HEK293 (cell line): ENCODE results near the gene PPARG.
A peak's percentile ranks its signal among the peaks of the same experiment; 100 is the strongest.

Experiments used
- CTCF ChIA-PET: fragments of 350-600 bp; formaldehyde crosslinking; extraction: SDS; loops from one replicate; lab custom pipeline; 2021; ENCODE audit warnings: antibody characterized with exemption; lab: Yijun Ruan, JAX
- POLR2A ChIA-PET: fragments of 300-600 bp; formaldehyde crosslinking; extraction: SDS; loops from one replicate; lab custom pipeline; 2020; ENCODE audit warnings: antibody characterized with exemption, inconsistent platforms; lab: Yijun Ruan, JAX
- H3K27ac ChIP-seq: fragments of 200-500 bp; sonication (Bioruptor generic); 2 replicates; pipeline ENCODE4 v1.5.1; 2014; ENCODE audit warnings: low read depth, low read length, control low read depth, inconsistent platforms; ENCODE audit errors: extremely low read depth
- H3K36me3 ChIP-seq, 2 experiments: fragments of 200-500 bp in 1 of 2; sonication (Bioruptor generic) in 1 of 2; 1 replicate in 1 of 2; 2 replicates in 1 of 2; pipeline ENCODE4 v1.5.1; 2014 to 2017; ENCODE audit warnings: inconsistent platforms in 2 of 2, low read length in 2 of 2; ENCODE audit not compliant: control insufficient read depth in 2 of 2, insufficient read depth in 1 of 2
- H3K4me1 ChIP-seq: fragments of 200-500 bp; sonication (Bioruptor generic); 2 replicates; pipeline ENCODE4 v1.5.1; 2014; ENCODE audit warnings: mild to moderate bottlenecking, low read length, inconsistent platforms; ENCODE audit not compliant: control insufficient read depth, insufficient read depth
- H3K4me3 ChIP-seq: 2 replicates; pipeline ENCODE4 v1.5.1; 2011; ENCODE audit warnings: low read depth, mild to moderate bottlenecking, control low read depth, low read length, moderate library complexity
- H3K9me3 ChIP-seq: fragments of 200-500 bp; sonication (Bioruptor generic); 2 replicates; pipeline ENCODE4 v1.5.1; 2014; ENCODE audit warnings: low read depth, low read length, inconsistent platforms; ENCODE audit not compliant: control insufficient read depth, insufficient read depth
- EGR2 ChIP-seq: fragments of 450-650 bp; formaldehyde crosslinking; IDR thresholded peaks from 2 replicates; pipeline ENCODE4 v1.5.1; 2016; ENCODE audit warnings: low read depth, missing biosample characterization, missing genetic modification characterization
- INSM2 ChIP-seq: fragments of 450-650 bp; formaldehyde crosslinking; IDR thresholded peaks from 2 replicates; pipeline ENCODE4 v1.5.1; 2016; ENCODE audit warnings: missing biosample characterization, missing genetic modification characterization
- OVOL3 ChIP-seq: fragments of 450-650 bp; formaldehyde crosslinking; IDR thresholded peaks from 2 replicates; pipeline ENCODE4 v1.5.1; 2016; ENCODE audit warnings: missing biosample characterization, missing genetic modification characterization
- ZBTB1 ChIP-seq: fragments of 450-650 bp; formaldehyde crosslinking; IDR thresholded peaks from 2 replicates; pipeline ENCODE4 v1.5.1; 2016; ENCODE audit warnings: missing biosample characterization, missing genetic modification characterization
- ZBTB17 ChIP-seq: fragments of 450-650 bp; formaldehyde crosslinking; IDR thresholded peaks from 2 replicates; pipeline ENCODE4 v1.5.1; 2016; ENCODE audit warnings: missing biosample characterization, missing genetic modification characterization
- ZBTB8A ChIP-seq: fragments of 450-650 bp; formaldehyde crosslinking; IDR thresholded peaks from 2 replicates; pipeline ENCODE4 v1.5.1; 2016; ENCODE audit warnings: missing biosample characterization, missing genetic modification characterization
- ZFHX2 ChIP-seq: fragments of 450-650 bp; formaldehyde crosslinking; conservative IDR thresholded peaks from 2 replicates; pipeline ENCODE4 v1.5.1; 2016; ENCODE audit warnings: missing biosample characterization, missing genetic modification characterization
- ZNF10 ChIP-seq: fragments of 450-650 bp; formaldehyde crosslinking; IDR thresholded peaks from 2 replicates; pipeline ENCODE4 v1.5.1; 2017; ENCODE audit warnings: missing biosample characterization, missing genetic modification characterization
- ZNF112 ChIP-seq: fragments of 450-650 bp; formaldehyde crosslinking; IDR thresholded peaks from 2 replicates; pipeline ENCODE4 v1.5.0; 2017; ENCODE audit warnings: missing biosample characterization, missing genetic modification characterization
- ZNF148 ChIP-seq: fragments of 450-650 bp; formaldehyde crosslinking; IDR thresholded peaks from 2 replicates; pipeline ENCODE4 v1.5.0; 2017; ENCODE audit warnings: missing biosample characterization, missing genetic modification characterization, borderline replicate concordance
- ZNF169 ChIP-seq: fragments of 450-650 bp; formaldehyde crosslinking; IDR thresholded peaks from 2 replicates; pipeline ENCODE4 v1.5.1; 2016; ENCODE audit warnings: missing biosample characterization, missing genetic modification characterization
- ZNF19 ChIP-seq: fragments of 450-650 bp; formaldehyde crosslinking; IDR thresholded peaks from 2 replicates; pipeline ENCODE4; 2016; ENCODE audit warnings: missing biosample characterization, missing genetic modification characterization, low read depth
- ZNF2 ChIP-seq: fragments of 450-650 bp; formaldehyde crosslinking; IDR thresholded peaks from 2 replicates; pipeline ENCODE4 v1.5.1; 2016; ENCODE audit warnings: missing biosample characterization, missing genetic modification characterization
- ZNF324 ChIP-seq: fragments of 450-650 bp; formaldehyde crosslinking; IDR thresholded peaks from 2 replicates; pipeline ENCODE4 v1.5.1; 2016; ENCODE audit warnings: missing biosample characterization, missing genetic modification characterization
- ZNF501 ChIP-seq: fragments of 450-650 bp; formaldehyde crosslinking; IDR thresholded peaks from 2 replicates; pipeline ENCODE4 v1.5.1; 2016; ENCODE audit warnings: missing biosample characterization, missing genetic modification characterization
- ZNF513 ChIP-seq: fragments of 450-650 bp; IDR thresholded peaks from 2 replicates; pipeline ENCODE4 v1.5.1; 2018; ENCODE audit warnings: missing biosample characterization, missing genetic modification characterization
- ZNF621 ChIP-seq: fragments of 450-650 bp; formaldehyde crosslinking; IDR thresholded peaks from 2 replicates; pipeline ENCODE4 v1.5.1; 2017; ENCODE audit warnings: missing biosample characterization, missing genetic modification characterization
- ZNF629 ChIP-seq: fragments of 450-650 bp; formaldehyde crosslinking; IDR thresholded peaks from 2 replicates; pipeline ENCODE4 v1.5.1; 2017; ENCODE audit warnings: missing biosample characterization, missing genetic modification characterization
- ZNF639 ChIP-seq: fragments of 450-650 bp; formaldehyde crosslinking; IDR thresholded peaks from 2 replicates; pipeline ENCODE4 v1.5.1; 2016; ENCODE audit warnings: missing biosample characterization, missing genetic modification characterization
- ZNF776 ChIP-seq: fragments of 450-650 bp; formaldehyde crosslinking; IDR thresholded peaks from 2 replicates; pipeline ENCODE4 v1.5.0; 2017; ENCODE audit warnings: missing biosample characterization, missing genetic modification characterization, borderline replicate concordance
- TF ChIP-seq, protein P1 (sequence below): fragments of 450-650 bp; formaldehyde crosslinking; IDR thresholded peaks from 2 replicates; pipeline ENCODE4 v1.5.1; 2016; ENCODE audit warnings: missing biosample characterization, missing genetic modification characterization, low read depth
- TF ChIP-seq, protein P2 (sequence below): fragments of 450-650 bp; formaldehyde crosslinking; optimal IDR thresholded peaks from 2 replicates; pipeline ENCODE3; 2016; ENCODE audit warnings: missing biosample characterization, mild to moderate bottlenecking, missing genetic modification characterization
- TF ChIP-seq, protein P3 (sequence below): fragments of 450-650 bp; formaldehyde crosslinking; IDR thresholded peaks from 2 replicates; pipeline ENCODE4 v1.5.1; 2017; ENCODE audit warnings: missing biosample characterization, missing genetic modification characterization
- TF ChIP-seq, protein P4 (sequence below): fragments of 450-650 bp; formaldehyde crosslinking; IDR thresholded peaks from 2 replicates; pipeline ENCODE4 v1.5.1; 2017; ENCODE audit warnings: missing biosample characterization, missing genetic modification characterization

The PPARG gene

GRCh38 chr3:12381199-12381598 lies 92.3 kb downstream of the PPARG start:
- Histone ChIP-seq H3K9me3 (no peaks in the 10 kb centered on the region), H3K4me3 (no peak overlapping the region), H3K4me1 (no peaks in the 10 kb centered on the region), H3K36me3 (peaks cover 0 to 3% of the 10 kb centered on the region in 2 experiments; a peak in 2 of 3 replicates), H3K27ac (no peak overlapping the region)
- POLR2A ChIA-PET = no interaction called here
- TF ChIP-seq INSM2 (no peak), ZNF629 (tag by site-specific recombination) (no peak), ZNF501 (tag by site-specific recombination) (no peak), ZBTB17 (no peak), OVOL3 (tag by site-specific recombination) (no peak), ZFHX2 (no peak), ZBTB1 (tag by site-specific recombination) (no peak), ZNF169 (tag by site-specific recombination) (no peak), ZNF148 (no peak), ZNF10 (tag by site-specific recombination) (no peak), ZNF324 (no peak)
- TF ChIP-seq, protein P1, sequence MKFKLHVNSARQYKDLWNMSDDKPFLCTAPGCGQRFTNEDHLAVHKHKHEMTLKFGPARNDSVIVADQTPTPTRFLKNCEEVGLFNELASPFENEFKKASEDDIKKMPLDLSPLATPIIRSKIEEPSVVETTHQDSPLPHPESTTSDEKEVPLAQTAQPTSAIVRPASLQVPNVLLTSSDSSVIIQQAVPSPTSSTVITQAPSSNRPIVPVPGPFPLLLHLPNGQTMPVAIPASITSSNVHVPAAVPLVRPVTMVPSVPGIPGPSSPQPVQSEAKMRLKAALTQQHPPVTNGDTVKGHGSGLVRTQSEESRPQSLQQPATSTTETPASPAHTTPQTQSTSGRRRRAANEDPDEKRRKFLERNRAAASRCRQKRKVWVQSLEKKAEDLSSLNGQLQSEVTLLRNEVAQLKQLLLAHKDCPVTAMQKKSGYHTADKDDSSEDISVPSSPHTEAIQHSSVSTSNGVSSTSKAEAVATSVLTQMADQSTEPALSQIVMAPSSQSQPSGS (tag by site-specific recombination) = no peak
- TF ChIP-seq, protein P2, sequence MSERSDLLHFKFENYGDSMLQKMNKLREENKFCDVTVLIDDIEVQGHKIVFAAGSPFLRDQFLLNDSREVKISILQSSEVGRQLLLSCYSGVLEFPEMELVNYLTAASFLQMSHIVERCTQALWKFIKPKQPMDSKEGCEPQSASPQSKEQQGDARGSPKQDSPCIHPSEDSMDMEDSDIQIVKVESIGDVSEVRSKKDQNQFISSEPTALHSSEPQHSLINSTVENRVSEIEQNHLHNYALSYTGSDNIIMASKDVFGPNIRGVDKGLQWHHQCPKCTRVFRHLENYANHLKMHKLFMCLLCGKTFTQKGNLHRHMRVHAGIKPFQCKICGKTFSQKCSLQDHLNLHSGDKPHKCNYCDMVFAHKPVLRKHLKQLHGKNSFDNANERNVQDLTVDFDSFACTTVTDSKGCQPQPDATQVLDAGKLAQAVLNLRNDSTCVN (tag by site-specific recombination) = no peak
- CTCF ChIA-PET = no interaction called here

DNA sequence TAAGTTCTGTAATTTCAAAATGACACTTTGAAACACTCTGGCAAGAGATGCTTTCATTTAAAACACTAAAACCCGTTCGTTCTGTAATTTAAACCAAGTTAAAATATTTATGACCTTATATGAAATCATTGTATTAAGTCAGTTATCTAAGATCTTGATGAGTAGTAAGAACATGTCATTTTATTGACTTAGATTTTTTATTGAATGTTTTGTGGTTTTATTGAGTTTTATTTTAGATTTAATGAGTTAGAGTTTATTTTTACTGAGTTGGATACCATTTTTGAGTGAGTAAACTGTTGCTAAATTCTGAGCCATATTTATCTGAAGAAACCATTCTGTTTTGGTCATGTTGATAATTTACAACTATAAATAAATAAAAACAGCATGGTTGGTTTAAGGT lies 94.3 kb downstream of the PPARG start:
- no peaks in the 10 kb centered on the region for H3K9me3 ChIP-seq
- no peaks in the 10 kb centered on the region for H3K4me1 ChIP-seq
- H3K36me3 ChIP-seq = peaks cover 0 to 3% of the 10 kb centered on the region in 2 experiments; a peak in 2 of 3 replicates
- CTCF ChIA-PET = no interaction called here
- POLR2A ChIA-PET = no interaction called here
- H3K4me3 ChIP-seq = no peak overlapping the region
- no peak overlapping the region for H3K27ac ChIP-seq
- TF ChIP-seq ZNF776 (no peak), ZNF621 (tag by site-specific recombination) (peak; percentile 72; the same call in 1 of the 2 replicates), ZNF112 (tag by site-specific recombination) (peak; percentile 27; the same call in 1 of the 2 replicates), ZNF2 (tag by site-specific recombination) (no peak), ZBTB8A (tag by site-specific recombination) (no peak), EGR2 (no peak), ZNF19 (tag by site-specific recombination) (no peak), ZNF513 (tag by site-specific recombination) (no peak), ZNF639 (tag by site-specific recombination) (no peak)
- TF ChIP-seq, protein P3, sequence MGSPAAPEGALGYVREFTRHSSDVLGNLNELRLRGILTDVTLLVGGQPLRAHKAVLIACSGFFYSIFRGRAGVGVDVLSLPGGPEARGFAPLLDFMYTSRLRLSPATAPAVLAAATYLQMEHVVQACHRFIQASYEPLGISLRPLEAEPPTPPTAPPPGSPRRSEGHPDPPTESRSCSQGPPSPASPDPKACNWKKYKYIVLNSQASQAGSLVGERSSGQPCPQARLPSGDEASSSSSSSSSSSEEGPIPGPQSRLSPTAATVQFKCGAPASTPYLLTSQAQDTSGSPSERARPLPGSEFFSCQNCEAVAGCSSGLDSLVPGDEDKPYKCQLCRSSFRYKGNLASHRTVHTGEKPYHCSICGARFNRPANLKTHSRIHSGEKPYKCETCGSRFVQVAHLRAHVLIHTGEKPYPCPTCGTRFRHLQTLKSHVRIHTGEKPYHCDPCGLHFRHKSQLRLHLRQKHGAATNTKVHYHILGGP (tag by site-specific recombination) = peak; percentile 77; the same call in 1 of the 2 replicates
- TF ChIP-seq, protein P4, sequence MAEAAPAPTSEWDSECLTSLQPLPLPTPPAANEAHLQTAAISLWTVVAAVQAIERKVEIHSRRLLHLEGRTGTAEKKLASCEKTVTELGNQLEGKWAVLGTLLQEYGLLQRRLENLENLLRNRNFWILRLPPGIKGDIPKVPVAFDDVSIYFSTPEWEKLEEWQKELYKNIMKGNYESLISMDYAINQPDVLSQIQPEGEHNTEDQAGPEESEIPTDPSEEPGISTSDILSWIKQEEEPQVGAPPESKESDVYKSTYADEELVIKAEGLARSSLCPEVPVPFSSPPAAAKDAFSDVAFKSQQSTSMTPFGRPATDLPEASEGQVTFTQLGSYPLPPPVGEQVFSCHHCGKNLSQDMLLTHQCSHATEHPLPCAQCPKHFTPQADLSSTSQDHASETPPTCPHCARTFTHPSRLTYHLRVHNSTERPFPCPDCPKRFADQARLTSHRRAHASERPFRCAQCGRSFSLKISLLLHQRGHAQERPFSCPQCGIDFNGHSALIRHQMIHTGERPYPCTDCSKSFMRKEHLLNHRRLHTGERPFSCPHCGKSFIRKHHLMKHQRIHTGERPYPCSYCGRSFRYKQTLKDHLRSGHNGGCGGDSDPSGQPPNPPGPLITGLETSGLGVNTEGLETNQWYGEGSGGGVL (tag by site-specific recombination) = peak; percentile 42
